ENCODE data around the gene PRKAB1.

DNA sequence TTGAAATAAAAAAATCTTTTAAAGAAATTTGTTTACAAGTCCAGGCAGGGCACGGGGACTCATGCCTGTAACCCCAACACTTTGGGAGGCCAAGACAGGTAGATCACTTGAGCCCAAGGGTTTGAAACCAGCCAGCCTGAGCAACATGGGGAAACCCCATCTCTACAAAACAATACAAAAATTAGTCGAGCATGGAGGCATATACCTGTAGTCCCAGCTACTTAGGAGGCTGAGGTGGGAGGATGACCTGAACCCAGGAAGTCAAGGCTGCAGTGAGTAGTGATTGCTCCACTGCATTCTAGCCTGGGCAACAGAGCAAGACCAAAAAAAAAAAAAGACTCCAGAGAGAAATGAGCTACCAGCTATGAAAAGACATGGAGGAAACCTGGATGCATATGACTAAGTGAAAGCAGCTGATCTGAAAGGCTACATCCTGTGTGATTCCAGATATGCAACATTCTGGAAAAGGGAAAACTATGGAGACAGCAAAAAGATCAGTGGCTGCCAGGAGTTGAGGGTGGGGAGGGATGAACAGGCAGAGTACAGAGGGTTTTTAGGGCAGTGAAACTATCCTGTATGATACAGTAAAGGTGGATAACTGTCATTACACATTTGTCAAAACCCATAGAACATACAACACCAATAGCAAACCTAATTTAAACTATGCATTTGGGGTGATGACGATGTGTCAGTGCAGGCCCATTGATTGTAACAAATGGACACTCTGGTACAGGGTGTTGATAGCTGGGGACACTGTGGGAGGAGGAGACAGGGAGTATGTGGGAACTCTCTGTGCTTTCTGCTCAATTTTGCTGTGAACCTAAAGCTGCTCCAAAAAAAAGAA is 59.9 kb downstream of the PRKAB1 start:
- TF ChIP-seq, protein P1, sequence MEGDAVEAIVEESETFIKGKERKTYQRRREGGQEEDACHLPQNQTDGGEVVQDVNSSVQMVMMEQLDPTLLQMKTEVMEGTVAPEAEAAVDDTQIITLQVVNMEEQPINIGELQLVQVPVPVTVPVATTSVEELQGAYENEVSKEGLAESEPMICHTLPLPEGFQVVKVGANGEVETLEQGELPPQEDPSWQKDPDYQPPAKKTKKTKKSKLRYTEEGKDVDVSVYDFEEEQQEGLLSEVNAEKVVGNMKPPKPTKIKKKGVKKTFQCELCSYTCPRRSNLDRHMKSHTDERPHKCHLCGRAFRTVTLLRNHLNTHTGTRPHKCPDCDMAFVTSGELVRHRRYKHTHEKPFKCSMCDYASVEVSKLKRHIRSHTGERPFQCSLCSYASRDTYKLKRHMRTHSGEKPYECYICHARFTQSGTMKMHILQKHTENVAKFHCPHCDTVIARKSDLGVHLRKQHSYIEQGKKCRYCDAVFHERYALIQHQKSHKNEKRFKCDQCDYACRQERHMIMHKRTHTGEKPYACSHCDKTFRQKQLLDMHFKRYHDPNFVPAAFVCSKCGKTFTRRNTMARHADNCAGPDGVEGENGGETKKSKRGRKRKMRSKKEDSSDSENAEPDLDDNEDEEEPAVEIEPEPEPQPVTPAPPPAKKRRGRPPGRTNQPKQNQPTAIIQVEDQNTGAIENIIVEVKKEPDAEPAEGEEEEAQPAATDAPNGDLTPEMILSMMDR (conservative IDR thresholded peaks at IDR 0.05; ENCODE audit: low read depth in 2 of 2) = no peak
- TF ChIP-seq EZH2 (IDR thresholded peaks at IDR 0.05; ENCODE audit: low read depth, unreplicated experiment) = no peak
- TF ChIP-seq CREB1 (CRISPR knock-in tag; IDR thresholded peaks at IDR 0.05; ENCODE audit: low read depth) = no peak
- TF ChIP-seq, protein P2, sequence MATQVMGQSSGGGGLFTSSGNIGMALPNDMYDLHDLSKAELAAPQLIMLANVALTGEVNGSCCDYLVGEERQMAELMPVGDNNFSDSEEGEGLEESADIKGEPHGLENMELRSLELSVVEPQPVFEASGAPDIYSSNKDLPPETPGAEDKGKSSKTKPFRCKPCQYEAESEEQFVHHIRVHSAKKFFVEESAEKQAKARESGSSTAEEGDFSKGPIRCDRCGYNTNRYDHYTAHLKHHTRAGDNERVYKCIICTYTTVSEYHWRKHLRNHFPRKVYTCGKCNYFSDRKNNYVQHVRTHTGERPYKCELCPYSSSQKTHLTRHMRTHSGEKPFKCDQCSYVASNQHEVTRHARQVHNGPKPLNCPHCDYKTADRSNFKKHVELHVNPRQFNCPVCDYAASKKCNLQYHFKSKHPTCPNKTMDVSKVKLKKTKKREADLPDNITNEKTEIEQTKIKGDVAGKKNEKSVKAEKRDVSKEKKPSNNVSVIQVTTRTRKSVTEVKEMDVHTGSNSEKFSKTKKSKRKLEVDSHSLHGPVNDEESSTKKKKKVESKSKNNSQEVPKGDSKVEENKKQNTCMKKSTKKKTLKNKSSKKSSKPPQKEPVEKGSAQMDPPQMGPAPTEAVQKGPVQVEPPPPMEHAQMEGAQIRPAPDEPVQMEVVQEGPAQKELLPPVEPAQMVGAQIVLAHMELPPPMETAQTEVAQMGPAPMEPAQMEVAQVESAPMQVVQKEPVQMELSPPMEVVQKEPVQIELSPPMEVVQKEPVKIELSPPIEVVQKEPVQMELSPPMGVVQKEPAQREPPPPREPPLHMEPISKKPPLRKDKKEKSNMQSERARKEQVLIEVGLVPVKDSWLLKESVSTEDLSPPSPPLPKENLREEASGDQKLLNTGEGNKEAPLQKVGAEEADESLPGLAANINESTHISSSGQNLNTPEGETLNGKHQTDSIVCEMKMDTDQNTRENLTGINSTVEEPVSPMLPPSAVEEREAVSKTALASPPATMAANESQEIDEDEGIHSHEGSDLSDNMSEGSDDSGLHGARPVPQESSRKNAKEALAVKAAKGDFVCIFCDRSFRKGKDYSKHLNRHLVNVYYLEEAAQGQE (IDR thresholded peaks at IDR 0.05; ENCODE audit: unreplicated experiment) = no peak
- no peak for TF ChIP-seq POLR2AphosphoS5 (IDR thresholded peaks at IDR 0.05; ENCODE audit: low read depth)
- no peak for TF ChIP-seq EZH2phosphoT487 (IDR thresholded peaks at IDR 0.05; ENCODE audit: unreplicated experiment)
- TF ChIP-seq, protein P3, sequence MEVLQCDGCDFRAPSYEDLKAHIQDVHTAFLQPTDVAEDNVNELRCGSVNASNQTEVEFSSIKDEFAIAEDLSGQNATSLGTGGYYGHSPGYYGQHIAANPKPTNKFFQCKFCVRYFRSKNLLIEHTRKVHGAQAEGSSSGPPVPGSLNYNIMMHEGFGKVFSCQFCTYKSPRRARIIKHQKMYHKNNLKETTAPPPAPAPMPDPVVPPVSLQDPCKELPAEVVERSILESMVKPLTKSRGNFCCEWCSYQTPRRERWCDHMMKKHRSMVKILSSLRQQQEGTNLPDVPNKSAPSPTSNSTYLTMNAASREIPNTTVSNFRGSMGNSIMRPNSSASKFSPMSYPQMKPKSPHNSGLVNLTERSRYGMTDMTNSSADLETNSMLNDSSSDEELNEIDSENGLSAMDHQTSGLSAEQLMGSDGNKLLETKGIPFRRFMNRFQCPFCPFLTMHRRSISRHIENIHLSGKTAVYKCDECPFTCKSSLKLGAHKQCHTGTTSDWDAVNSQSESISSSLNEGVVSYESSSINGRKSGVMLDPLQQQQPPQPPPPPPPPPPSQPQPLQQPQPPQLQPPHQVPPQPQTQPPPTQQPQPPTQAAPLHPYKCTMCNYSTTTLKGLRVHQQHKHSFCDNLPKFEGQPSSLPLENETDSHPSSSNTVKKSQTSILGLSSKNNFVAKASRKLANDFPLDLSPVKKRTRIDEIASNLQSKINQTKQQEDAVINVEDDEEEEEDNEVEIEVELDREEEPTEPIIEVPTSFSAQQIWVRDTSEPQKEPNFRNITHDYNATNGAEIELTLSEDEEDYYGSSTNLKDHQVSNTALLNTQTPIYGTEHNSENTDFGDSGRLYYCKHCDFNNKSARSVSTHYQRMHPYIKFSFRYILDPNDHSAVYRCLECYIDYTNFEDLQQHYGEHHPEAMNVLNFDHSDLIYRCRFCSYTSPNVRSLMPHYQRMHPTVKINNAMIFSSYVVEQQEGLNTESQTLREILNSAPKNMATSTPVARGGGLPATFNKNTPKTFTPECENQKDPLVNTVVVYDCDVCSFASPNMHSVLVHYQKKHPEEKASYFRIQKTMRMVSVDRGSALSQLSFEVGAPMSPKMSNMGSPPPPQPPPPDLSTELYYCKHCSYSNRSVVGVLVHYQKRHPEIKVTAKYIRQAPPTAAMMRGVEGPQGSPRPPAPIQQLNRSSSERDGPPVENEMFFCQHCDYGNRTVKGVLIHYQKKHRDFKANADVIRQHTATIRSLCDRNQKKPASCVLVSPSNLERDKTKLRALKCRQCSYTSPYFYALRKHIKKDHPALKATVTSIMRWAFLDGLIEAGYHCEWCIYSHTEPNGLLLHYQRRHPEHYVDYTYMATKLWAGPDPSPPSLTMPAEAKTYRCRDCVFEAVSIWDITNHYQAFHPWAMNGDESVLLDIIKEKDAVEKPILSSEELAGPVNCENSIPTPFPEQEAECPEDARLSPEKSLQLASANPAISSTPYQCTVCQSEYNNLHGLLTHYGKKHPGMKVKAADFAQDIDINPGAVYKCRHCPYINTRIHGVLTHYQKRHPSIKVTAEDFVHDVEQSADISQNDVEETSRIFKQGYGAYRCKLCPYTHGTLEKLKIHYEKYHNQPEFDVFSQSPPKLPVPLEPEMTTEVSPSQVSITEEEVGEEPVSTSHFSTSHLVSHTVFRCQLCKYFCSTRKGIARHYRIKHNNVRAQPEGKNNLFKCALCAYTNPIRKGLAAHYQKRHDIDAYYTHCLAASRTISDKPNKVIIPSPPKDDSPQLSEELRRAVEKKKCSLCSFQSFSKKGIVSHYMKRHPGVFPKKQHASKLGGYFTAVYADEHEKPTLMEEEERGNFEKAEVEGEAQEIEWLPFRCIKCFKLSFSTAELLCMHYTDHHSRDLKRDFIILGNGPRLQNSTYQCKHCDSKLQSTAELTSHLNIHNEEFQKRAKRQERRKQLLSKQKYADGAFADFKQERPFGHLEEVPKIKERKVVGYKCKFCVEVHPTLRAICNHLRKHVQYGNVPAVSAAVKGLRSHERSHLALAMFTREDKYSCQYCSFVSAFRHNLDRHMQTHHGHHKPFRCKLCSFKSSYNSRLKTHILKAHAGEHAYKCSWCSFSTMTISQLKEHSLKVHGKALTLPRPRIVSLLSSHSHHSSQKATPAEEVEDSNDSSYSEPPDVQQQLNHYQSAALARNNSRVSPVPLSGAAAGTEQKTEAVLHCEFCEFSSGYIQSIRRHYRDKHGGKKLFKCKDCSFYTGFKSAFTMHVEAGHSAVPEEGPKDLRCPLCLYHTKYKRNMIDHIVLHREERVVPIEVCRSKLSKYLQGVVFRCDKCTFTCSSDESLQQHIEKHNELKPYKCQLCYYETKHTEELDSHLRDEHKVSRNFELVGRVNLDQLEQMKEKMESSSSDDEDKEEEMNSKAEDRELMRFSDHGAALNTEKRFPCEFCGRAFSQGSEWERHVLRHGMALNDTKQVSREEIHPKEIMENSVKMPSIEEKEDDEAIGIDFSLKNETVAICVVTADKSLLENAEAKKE (CRISPR knock-in tag; IDR thresholded peaks at IDR 0.05) = no peak
- no peak for TF ChIP-seq ZNF114 (CRISPR knock-in tag; IDR thresholded peaks at IDR 0.05)
- TF ChIP-seq STAT1 (IDR thresholded peaks at IDR 0.05; ENCODE audit: unreplicated experiment) = no peak
- no peak for TF ChIP-seq JUNB (IDR thresholded peaks at IDR 0.05; ENCODE audit: unreplicated experiment)
- TF ChIP-seq ZNF331 (CRISPR knock-in tag; IDR thresholded peaks at IDR 0.05; ENCODE audit: low read depth) = no peak

All from GM23338 (cell line).